ENCODE measurements around the gene SLC5A1. TPM values are rescaled to one million over a fixed set of nuclear protein-coding genes. Genes with fewer than 3 reads are reported as not detected.
A peak's percentile ranks its signal among the peaks of the same experiment; 100 is the strongest.

The SLC5A1 gene
- total RNA-seq, 4 donors from 2014 or later: 0.16 to 1.2 TPM; not detected in 2

DNA sequence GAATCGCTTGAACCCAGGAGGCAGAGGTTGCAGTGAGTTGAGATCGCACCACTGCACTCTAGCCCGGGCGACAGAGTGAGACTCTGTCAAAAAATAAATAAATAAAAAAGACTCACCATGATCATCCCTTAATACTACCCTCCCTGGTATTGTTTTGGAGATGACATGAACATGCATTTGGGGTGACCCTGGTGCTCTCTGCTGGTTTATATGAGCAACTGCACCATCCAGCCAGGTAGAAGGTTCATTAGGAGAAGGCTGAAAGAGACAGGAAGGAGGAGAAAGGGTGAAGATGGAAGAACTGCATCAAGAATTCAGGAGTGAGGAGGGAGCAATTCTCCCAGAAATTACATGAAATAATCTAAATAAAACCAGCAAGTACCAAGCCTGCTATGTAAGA lies 37.8 kb downstream of the SLC5A1 start:
- H3K4me3 ChIP-seq: no peak overlapping the region
- H3K9me3 ChIP-seq: no peaks in the 10 kb centered on the region
- ATAC-seq: no peak
- 72% methylated on average over 4 of the region's 4 CpGs; no CpG with 5 or more reads in 1 of the 2 donors for WGBS, 2 donors (ENCODE audit: low coverage in 1 of 2)
- peaks cover 18% of the 10 kb centered on the region for H3K27me3 ChIP-seq
- H3K4me1 ChIP-seq: no peaks in the 10 kb centered on the region
- no peaks in the 10 kb centered on the region for H3K36me3 ChIP-seq
- TF ChIP-seq, protein P1, sequence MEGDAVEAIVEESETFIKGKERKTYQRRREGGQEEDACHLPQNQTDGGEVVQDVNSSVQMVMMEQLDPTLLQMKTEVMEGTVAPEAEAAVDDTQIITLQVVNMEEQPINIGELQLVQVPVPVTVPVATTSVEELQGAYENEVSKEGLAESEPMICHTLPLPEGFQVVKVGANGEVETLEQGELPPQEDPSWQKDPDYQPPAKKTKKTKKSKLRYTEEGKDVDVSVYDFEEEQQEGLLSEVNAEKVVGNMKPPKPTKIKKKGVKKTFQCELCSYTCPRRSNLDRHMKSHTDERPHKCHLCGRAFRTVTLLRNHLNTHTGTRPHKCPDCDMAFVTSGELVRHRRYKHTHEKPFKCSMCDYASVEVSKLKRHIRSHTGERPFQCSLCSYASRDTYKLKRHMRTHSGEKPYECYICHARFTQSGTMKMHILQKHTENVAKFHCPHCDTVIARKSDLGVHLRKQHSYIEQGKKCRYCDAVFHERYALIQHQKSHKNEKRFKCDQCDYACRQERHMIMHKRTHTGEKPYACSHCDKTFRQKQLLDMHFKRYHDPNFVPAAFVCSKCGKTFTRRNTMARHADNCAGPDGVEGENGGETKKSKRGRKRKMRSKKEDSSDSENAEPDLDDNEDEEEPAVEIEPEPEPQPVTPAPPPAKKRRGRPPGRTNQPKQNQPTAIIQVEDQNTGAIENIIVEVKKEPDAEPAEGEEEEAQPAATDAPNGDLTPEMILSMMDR (IDR thresholded peaks at IDR 0.05): peak in 1 of 4 experiments; percentile 31
- TF ChIP-seq POLR2A (IDR thresholded peaks at IDR 0.05): no peak
- no peak overlapping the region for H3K27ac ChIP-seq

DNA sequence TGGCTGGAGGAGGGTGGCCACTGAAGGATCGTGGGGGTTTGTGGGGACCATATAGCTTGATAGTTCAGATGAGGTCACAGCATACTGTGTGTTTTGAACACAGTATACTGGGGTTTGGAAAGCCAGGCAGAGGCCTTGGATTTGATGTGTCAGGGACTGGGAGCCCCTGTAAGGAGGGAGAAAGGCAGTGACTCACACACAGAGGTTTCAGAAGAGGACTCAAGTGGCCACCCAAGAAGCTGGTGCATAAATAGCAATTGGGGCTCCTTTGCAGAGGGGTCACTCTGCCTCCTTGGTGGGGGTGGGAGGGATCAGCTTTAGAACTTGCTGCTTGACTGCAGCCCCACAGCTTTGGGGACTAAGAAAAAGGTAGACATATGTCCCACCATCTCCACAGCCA lies 39.3 kb downstream of the SLC5A1 start:
- no peak for TF ChIP-seq EP300 (IDR thresholded peaks at IDR 0.05)
- TF ChIP-seq, protein P1 (IDR thresholded peaks at IDR 0.05): no peak
- TF ChIP-seq POLR2AphosphoS5 (IDR thresholded peaks at IDR 0.05): no peak
- TF ChIP-seq POLR2A (IDR thresholded peaks at IDR 0.05): no peak
- no peak overlapping the region for H3K4me3 ChIP-seq
- H3K27ac ChIP-seq: no peak overlapping the region
- no peaks in the 10 kb centered on the region for H3K36me3 ChIP-seq
- H3K4me1 ChIP-seq: no peaks in the 10 kb centered on the region
- H3K27me3 ChIP-seq: peaks cover 21% of the 10 kb centered on the region
- no peak for ATAC-seq
- no peaks in the 10 kb centered on the region for H3K9me3 ChIP-seq
- 67 to 90% methylated on average over 1 of the region's 1 CpG for WGBS, 2 donors (ENCODE audit: low coverage in 1 of 2)

GRCh38 chr22:32083000-32083399 lies 39.9 kb downstream of the SLC5A1 start:
- Histone ChIP-seq H3K27me3 (peaks cover 21% of the 10 kb centered on the region), H3K4me3 (no peak overlapping the region), H3K27ac (no peak overlapping the region), H3K36me3 (no peaks in the 10 kb centered on the region), H3K9me3 (no peaks in the 10 kb centered on the region), H3K4me1 (no peaks in the 10 kb centered on the region)
- TF ChIP-seq, protein P1 (IDR thresholded peaks at IDR 0.05): no peak
- no peak for TF ChIP-seq EP300 (IDR thresholded peaks at IDR 0.05)
- no peak for TF ChIP-seq POLR2AphosphoS5 (IDR thresholded peaks at IDR 0.05)
- TF ChIP-seq POLR2A (IDR thresholded peaks at IDR 0.05): no peak
- no peak for ATAC-seq
- WGBS, 2 donors (ENCODE audit: low coverage in 1 of 2): 56% methylated on average over 6 of the region's 6 CpGs; no CpG with 5 or more reads in 1 of the 2 donors

DNA sequence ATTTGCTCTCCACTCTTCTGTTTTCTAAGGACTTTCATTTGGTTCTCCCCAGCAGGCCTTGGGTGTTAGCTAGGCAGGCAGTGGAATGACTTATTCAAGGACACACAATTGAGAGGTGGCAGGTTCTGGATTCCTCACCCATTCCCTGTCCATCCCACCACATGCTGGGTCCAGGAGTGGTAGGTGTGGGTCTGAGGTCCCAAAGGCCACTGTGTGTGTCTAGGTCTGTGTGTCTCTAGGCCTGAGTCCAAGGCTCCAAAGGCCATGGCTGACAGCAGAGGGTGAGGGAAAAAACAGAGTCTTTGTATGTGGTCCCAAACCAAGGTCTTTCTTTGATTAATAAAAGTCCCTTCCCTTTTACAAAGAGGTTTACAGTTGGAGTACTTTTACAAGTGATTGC lies 40.8 kb downstream of the SLC5A1 start:
- peaks cover 28% of the 10 kb centered on the region for H3K27me3 ChIP-seq
- ATAC-seq: no peak
- no peaks in the 10 kb centered on the region for H3K36me3 ChIP-seq
- no peak overlapping the region for H3K27ac ChIP-seq
- H3K4me1 ChIP-seq: no peaks in the 10 kb centered on the region
- H3K4me3 ChIP-seq: no peak overlapping the region
- no peak for TF ChIP-seq EP300 (IDR thresholded peaks at IDR 0.05)
- no peak for TF ChIP-seq POLR2AphosphoS5 (IDR thresholded peaks at IDR 0.05)
- no peaks in the 10 kb centered on the region for H3K9me3 ChIP-seq

- WGBS, 2 donors (ENCODE audit: low coverage in 1 of 2): 38 to 64% methylated on average over 3 of the region's 3 CpGs
- ATAC-seq: no peak
- no peaks in the 10 kb centered on the region for H3K36me3 ChIP-seq
- no peak overlapping the region for H3K4me3 ChIP-seq
- no peak overlapping the region for H3K27ac ChIP-seq
- TF ChIP-seq EP300 (IDR thresholded peaks at IDR 0.05) (no peak), POLR2A (IDR thresholded peaks at IDR 0.05) (no peak), POLR2AphosphoS5 (IDR thresholded peaks at IDR 0.05) (no peak)
- TF ChIP-seq, protein P1 (IDR thresholded peaks at IDR 0.05): no peak
- H3K9me3 ChIP-seq: no peaks in the 10 kb centered on the region
- H3K27me3 ChIP-seq: peaks cover 28% of the 10 kb centered on the region
- H3K4me1 ChIP-seq: no peaks in the 10 kb centered on the region
These were observed 45.0 kb downstream of the SLC5A1 start for GRCh38 chr22:32088084-32088483.

Data from gastroesophageal sphincter (tissue), 4 donors.